Neural progenitor cell (in vitro differentiated cells): ENCODE data around the gene CARNS1. TPM values are rescaled to one million over a fixed set of nuclear protein-coding genes. Genes with fewer than 3 reads are reported as not detected.

Source experiments
- DNase-seq: peaks from one replicate; pipeline ENCODE4 v3.0.0-alpha.2; 2016; ENCODE audit warnings: low spot score
- H2AFZ ChIP-seq: fragments of 200-600 bp; sonication (generic); replicated peaks from 2 replicates; pipeline ENCODE4 v1.6.1; 2016; ENCODE audit warnings: antibody characterized with exemption
- H3F3A ChIP-seq: fragments of 200-600 bp; sonication (generic); 2 replicates; pipeline ENCODE4 v1.6.1; 2016; ENCODE audit warnings: antibody characterized with exemption, low read depth
- H3K27ac ChIP-seq: fragments of 200-600 bp; sonication (generic); 2 replicates; pipeline ENCODE4 v1.5.1; 2016; ENCODE audit warnings: mild to moderate bottlenecking
- H3K27me3 ChIP-seq: fragments of 200-600 bp; sonication (generic); 2 replicates; pipeline ENCODE4 v1.6.1; 2016; ENCODE audit warnings: mild to moderate bottlenecking, moderate library complexity
- H3K36me3 ChIP-seq: fragments of 200-600 bp; sonication (generic); 2 replicates; pipeline ENCODE4 v1.5.1; 2016
- H3K4me1 ChIP-seq: fragments of 200-600 bp; sonication (generic); 2 replicates; pipeline ENCODE4 v1.6.1; 2016; ENCODE audit warnings: mixed run types
- H3K4me2 ChIP-seq: fragments of 200-600 bp; sonication (generic); 2 replicates; pipeline ENCODE4 v1.6.1; 2016
- H3K4me3 ChIP-seq: fragments of 200-600 bp; sonication (generic); 2 replicates; pipeline ENCODE4 v1.5.1; 2016
- H3K79me2 ChIP-seq: fragments of 200-600 bp; sonication (generic); 2 replicates; pipeline ENCODE4 v1.6.1; 2016; ENCODE audit warnings: low read depth
- H3K9ac ChIP-seq: fragments of 200-600 bp; sonication (generic); 2 replicates; pipeline ENCODE4 v1.6.1; 2016
- H3K9me3 ChIP-seq: fragments of 200-600 bp; sonication (generic); 2 replicates; pipeline ENCODE4 v1.5.1; 2016; ENCODE audit warnings: low read depth
- H4K20me1 ChIP-seq: fragments of 200-600 bp; sonication (generic); 2 replicates; pipeline ENCODE4 v1.6.1; 2016; ENCODE audit warnings: low read depth
- H3K27ac Mint-ChIP-seq: 3 replicates; pipeline ENCODE4 v1.8.0; 2021; ENCODE audit warnings: mixed read lengths
- H3K27me3 Mint-ChIP-seq: 2 replicates; pipeline ENCODE4 v1.8.0; 2022; ENCODE audit warnings: low read depth, mild to moderate bottlenecking, inconsistent platforms, moderate library complexity, mixed read lengths; ENCODE audit not compliant: insufficient read depth
- H3K36me3 Mint-ChIP-seq: 3 replicates; pipeline ENCODE4 v1.8.0; 2021; ENCODE audit warnings: mixed read lengths
- H3K4me1 Mint-ChIP-seq: 3 replicates; pipeline ENCODE4 v1.8.0; 2021; ENCODE audit warnings: mixed read lengths
- H3K4me3 Mint-ChIP-seq: 3 replicates; pipeline ENCODE4 v1.8.0; 2021; ENCODE audit warnings: mild to moderate bottlenecking, moderate library complexity, mixed read lengths
- H3K9me3 Mint-ChIP-seq: 3 replicates; pipeline ENCODE4 v1.8.0; 2020; ENCODE audit warnings: mixed read lengths
- CTCF ChIP-seq: fragments of 200-600 bp; sonication (generic); IDR thresholded peaks from 2 replicates; pipeline ENCODE4 v1.5.1; 2017; ENCODE audit warnings: antibody characterized with exemption, mild to moderate bottlenecking
- EZH2 ChIP-seq: fragments of 200-600 bp; sonication (generic); IDR thresholded peaks from 2 replicates; pipeline ENCODE4 v1.6.1; 2017; ENCODE audit warnings: antibody characterized with exemption, mild to moderate bottlenecking, moderate library complexity
- EZH2phosphoT487 ChIP-seq: fragments of 200-600 bp; sonication (generic); IDR thresholded peaks from 2 replicates; pipeline ENCODE4 v1.6.1; 2017; ENCODE audit warnings: antibody characterized with exemption
- total RNA-seq: library from RNA; depleted of rRNA; stranded (reverse); fragments of >200 nt; gene quantifications from 2 replicates; pipeline ENCODE4 v1.2.3, GENCODE V29; 2015; ENCODE audit warnings: low replicate concordance

CARNS1 gene
- total RNA-seq, 1 donor from 2014 or later: 0.52 TPM

- no peak overlapping the region for H3K9ac ChIP-seq
- H3K4me3 ChIP-seq: no peak overlapping the region
- peaks cover 2% of the 10 kb centered on the region for H3K36me3 Mint-ChIP-seq
- peaks cover 22% of the 10 kb centered on the region for H3K4me1 ChIP-seq
- no peaks in the 10 kb centered on the region for H3K79me2 ChIP-seq
- no peak overlapping the region for H3K4me2 ChIP-seq
- DNase-seq: no peak
- no peak overlapping the region for H3K4me3 Mint-ChIP-seq
- peaks cover 12% of the 10 kb centered on the region for H3K27me3 Mint-ChIP-seq
- peaks cover 10% of the 10 kb centered on the region for H3F3A ChIP-seq
- peaks cover 16% of the 10 kb centered on the region for H4K20me1 ChIP-seq
- H3K4me1 Mint-ChIP-seq: peaks cover 26% of the 10 kb centered on the region
- no peak overlapping the region for H3K27ac Mint-ChIP-seq
- H3K9me3 ChIP-seq: no peaks in the 10 kb centered on the region
- H3K27me3 ChIP-seq: peaks cover 26% of the 10 kb centered on the region
- TF ChIP-seq CTCF: no peak
- TF ChIP-seq EZH2: no peak
- no peak for TF ChIP-seq EZH2phosphoT487
- no peaks in the 10 kb centered on the region for H3K36me3 ChIP-seq
- no peak overlapping the region for H2AFZ ChIP-seq
- no peak overlapping the region for H3K27ac ChIP-seq
- no peaks in the 10 kb centered on the region for H3K9me3 Mint-ChIP-seq
Measured at GRCh38 chr11:67366961-67367760, 48.3 kb upstream of the CARNS1 start.

DNA sequence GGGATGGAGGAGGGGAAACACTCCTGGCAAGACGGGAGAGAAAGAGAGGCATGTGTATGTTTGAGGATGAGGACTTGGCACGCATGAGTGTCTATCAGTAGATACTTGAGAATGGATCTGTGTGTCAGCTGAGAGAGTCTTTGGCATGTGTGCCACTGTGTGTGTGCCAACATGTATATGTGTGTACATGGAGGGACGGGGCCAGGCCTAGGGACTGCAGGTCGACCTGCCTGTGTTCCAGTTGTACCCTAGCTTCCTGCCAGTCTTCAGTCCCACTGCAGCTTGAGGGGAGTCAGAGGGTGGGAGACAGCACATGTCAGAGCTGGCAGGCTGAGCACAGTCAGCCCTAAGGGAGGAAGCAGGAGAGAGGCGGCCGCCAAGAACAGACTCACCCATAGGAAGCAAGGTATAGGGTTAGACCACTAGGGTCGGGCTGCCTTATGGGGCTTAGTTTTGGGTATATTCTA lies 47.7 kb upstream of the CARNS1 start:
- no peak overlapping the region for H3K27ac ChIP-seq
- H3K27me3 ChIP-seq: peaks cover 32% of the 10 kb centered on the region
- no peaks in the 10 kb centered on the region for H3K9me3 ChIP-seq
- DNase-seq: no peak
- H2AFZ ChIP-seq: no peak overlapping the region
- H3K4me3 ChIP-seq: no peak overlapping the region
- no peaks in the 10 kb centered on the region for H3K36me3 ChIP-seq
- Mint-ChIP-seq H3K4me1 (peaks cover 26% of the 10 kb centered on the region), H3K27me3 (peaks cover 12% of the 10 kb centered on the region), H3K27ac (no peak overlapping the region), H3K9me3 (no peaks in the 10 kb centered on the region), H3K4me3 (no peak overlapping the region), H3K36me3 (peaks cover 2% of the 10 kb centered on the region)
- TF ChIP-seq EZH2: no peak
- TF ChIP-seq CTCF: no peak
- no peak for TF ChIP-seq EZH2phosphoT487
- H3K79me2 ChIP-seq: no peaks in the 10 kb centered on the region
- H3K9ac ChIP-seq: no peak overlapping the region
- H3K4me2 ChIP-seq: no peak overlapping the region
- H4K20me1 ChIP-seq: peaks cover 16% of the 10 kb centered on the region
- H3F3A ChIP-seq: peaks cover 13% of the 10 kb centered on the region
- H3K4me1 ChIP-seq: peaks cover 23% of the 10 kb centered on the region

DNA sequence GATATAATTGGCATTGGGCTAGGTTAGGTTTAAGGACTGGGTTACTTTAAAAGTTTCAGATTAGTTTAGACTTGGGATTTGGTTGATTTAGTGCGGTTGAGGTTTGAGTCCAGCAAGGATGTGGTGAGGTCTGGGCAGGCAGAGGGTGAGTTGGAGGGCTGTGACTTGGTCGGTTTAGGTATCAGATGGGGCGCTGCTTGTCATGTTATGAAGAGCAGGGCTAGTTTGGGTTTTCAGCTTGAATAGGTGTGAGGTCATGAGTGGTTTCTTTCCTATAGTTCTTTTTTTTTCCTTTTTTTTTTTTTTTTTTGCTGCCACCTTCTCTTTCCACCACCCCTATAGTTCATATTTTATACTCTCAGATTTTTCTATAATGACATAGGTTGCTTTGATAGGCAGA lies 46.9 kb upstream of the CARNS1 start:
- H3F3A ChIP-seq: peaks cover 18% of the 10 kb centered on the region
- no peak overlapping the region for H3K9ac ChIP-seq
- no peaks in the 10 kb centered on the region for H3K79me2 ChIP-seq
- no peak overlapping the region for H3K27ac ChIP-seq
- Mint-ChIP-seq H3K4me3 (no peak overlapping the region), H3K27me3 (peaks cover 12% of the 10 kb centered on the region), H3K9me3 (no peaks in the 10 kb centered on the region), H3K36me3 (peaks cover 2% of the 10 kb centered on the region), H3K4me1 (peaks cover 26% of the 10 kb centered on the region), H3K27ac (no peak overlapping the region)
- peaks cover 23% of the 10 kb centered on the region for H3K4me1 ChIP-seq
- no peaks in the 10 kb centered on the region for H3K36me3 ChIP-seq
- H3K4me2 ChIP-seq: no peak overlapping the region
- H2AFZ ChIP-seq: no peak overlapping the region
- no peak overlapping the region for H3K4me3 ChIP-seq
- no peak for DNase-seq
- H3K9me3 ChIP-seq: no peaks in the 10 kb centered on the region
- H4K20me1 ChIP-seq: peaks cover 16% of the 10 kb centered on the region
- peaks cover 40% of the 10 kb centered on the region for H3K27me3 ChIP-seq
- TF ChIP-seq EZH2 (no peak), EZH2phosphoT487 (no peak), CTCF (no peak)
